Stimulated activated CD8-positive, alpha-beta memory T cell treated with anti-CD3 and anti-CD28 coated beads, Interleukin-4, amount 100 ng/mL, for 4 hours (primary cell): ENCODE data around the gene TOR1AIP1.
"Not testable (repeated sequence)": the region's sequence is repeated elsewhere in the genome, so short reads cannot be mapped to it uniquely, and the experiment has no call there.

Experiments used
- DNase-seq, 2 donors: peaks; one replicate each; pipeline ENCODE4 v3.0.0-alpha.2; 2020; ENCODE audit warnings: low read depth in 2 of 2, low spot score in 1 of 2

The TOR1AIP1 gene

GRCh38 chr1:179882253-179883039 lies at the start of gene TOR1AIP1:
Gene TOR1AIP1 (plus strand): TSS chr1:179882285. CDS start chr1:179882503, 218 bp downstream.
- peak; percentile 90 to 95 for DNase-seq

- not testable (repeated sequence) for DNase-seq
Measured at GRCh38 chr1:179836686-179837445, 45.2 kb upstream of the TOR1AIP1 start.

GRCh38 chr1:179840107-179840506 lies 42.0 kb upstream of the TOR1AIP1 start:
- no peak for DNase-seq

- no peak for DNase-seq
Measured at GRCh38 chr1:179848233-179848632, 33.9 kb upstream of the TOR1AIP1 start.

- no peak for DNase-seq
Measured at GRCh38 chr1:179853102-179853501, 29.0 kb upstream of the TOR1AIP1 start.

- not testable (repeated sequence) for DNase-seq
Measured at GRCh38 chr1:179855831-179856230, 26.3 kb upstream of the TOR1AIP1 start.

GRCh38 chr1:179856296-179856695 lies 25.8 kb upstream of the TOR1AIP1 start:
- DNase-seq, result no peak

GRCh38 chr1:179857009-179857408 lies 25.1 kb upstream of the TOR1AIP1 start:
- DNase-seq, result no peak

- DNase-seq, result no peak
Measured at GRCh38 chr1:179860652-179861051, 21.4 kb upstream of the TOR1AIP1 start.

- no peak for DNase-seq
Measured at GRCh38 chr1:179865377-179865776, 16.7 kb upstream of the TOR1AIP1 start.

GRCh38 chr1:179866616-179867015 lies 15.5 kb upstream of the TOR1AIP1 start:
- no peak for DNase-seq

- DNase-seq, result peak in 1 of 2 donors; percentile 24
Measured at GRCh38 chr1:179867493-179868330, 14.4 kb upstream of the TOR1AIP1 start.

GRCh38 chr1:179870870-179871269 lies 11.2 kb upstream of the TOR1AIP1 start:
- no peak for DNase-seq

GRCh38 chr1:179871940-179872339 lies 10.1 kb upstream of the TOR1AIP1 start:
- DNase-seq, result no peak

- no peak for DNase-seq
Measured at GRCh38 chr1:179872558-179872957, 9.5 kb upstream of the TOR1AIP1 start.

- no peak for DNase-seq
Measured at GRCh38 chr1:179873438-179873851, 8.6 kb upstream of the TOR1AIP1 start.

GRCh38 chr1:179875596-179876299 lies 6.3 kb upstream of the TOR1AIP1 start:
- DNase-seq, result no peak

GRCh38 chr1:179876300-179876715 lies 5.8 kb upstream of the TOR1AIP1 start:
- no peak for DNase-seq

GRCh38 chr1:179877586-179878265 lies 4.4 kb upstream of the TOR1AIP1 start, which contains the start of gene TOR1AIP2:
Gene TOR1AIP2 (minus strand): TSS chr1:179877803. CDS start chr1:179852665, 25,138 bp downstream.
- DNase-seq, result peak; percentile 70 to 75

- no peak for DNase-seq
Measured at GRCh38 chr1:179879797-179880196, 2.3 kb upstream of the TOR1AIP1 start.
